ENCODE results near the gene AGPAT3.

AGPAT3 gene

DNA sequence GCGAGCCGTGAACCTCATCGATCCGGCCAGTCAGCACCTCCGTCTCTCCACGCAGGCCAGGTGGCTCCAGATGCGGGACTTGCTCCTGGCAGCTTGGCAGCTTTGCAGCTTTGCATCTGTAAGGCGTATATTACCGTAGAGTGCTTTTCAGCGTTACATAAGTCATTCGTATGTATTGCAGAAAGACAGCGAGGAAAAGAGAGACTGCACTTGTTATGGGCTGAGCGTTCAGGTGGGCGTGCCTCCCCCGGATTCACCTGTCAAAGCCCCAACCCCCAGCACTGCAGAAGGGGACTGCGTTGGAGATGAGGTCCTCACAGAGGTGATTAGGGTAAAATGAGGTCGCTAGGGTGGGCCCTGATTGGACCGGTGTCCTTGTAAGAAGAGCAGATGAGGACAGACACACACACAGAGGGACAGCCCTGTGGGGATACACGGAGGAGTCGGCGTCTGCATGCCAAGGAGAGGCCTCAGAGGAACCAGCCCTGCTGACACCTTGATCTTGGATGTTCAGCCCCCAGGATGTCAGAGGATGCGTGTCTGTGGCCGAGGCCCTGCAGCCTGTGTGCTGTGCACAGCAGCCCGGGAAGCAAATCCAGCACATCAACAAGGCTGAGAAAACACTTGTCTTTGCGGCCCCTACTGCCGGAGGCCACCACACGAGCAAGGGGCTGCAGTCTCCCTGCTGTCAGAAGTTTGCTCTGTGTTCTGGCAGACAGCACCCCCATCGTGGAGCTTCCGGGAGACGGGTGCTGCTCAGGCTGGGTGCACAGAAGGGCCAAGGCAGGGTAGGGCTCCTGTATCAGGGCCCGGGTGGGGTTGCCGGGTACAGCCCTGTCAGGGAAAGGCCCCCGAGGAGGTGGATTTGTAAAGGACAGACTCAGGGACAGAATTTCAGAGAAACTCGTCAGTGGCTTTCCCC, 10.9 kb upstream of the AGPAT3 start:
- Histone ChIP-seq H3K36me3 (ENCODE audit: control insufficient read depth, insufficient read depth, low read length) (no peaks in the 10 kb centered on the region), H3K9ac (ENCODE audit: low read depth, low read length) (no peak overlapping the region), H3K4me1 (ENCODE audit: control insufficient read depth, insufficient read depth, low read length) (no peaks in the 10 kb centered on the region), H3K27me3 (ENCODE audit: control insufficient read depth, insufficient read depth, low read length) (no peaks in the 10 kb centered on the region), H3K4me3 (ENCODE audit: low read depth, low read length) (no peak overlapping the region), H3K9me3 (ENCODE audit: control insufficient read depth, insufficient read depth, low read length) (no peaks in the 10 kb centered on the region)

DNA sequence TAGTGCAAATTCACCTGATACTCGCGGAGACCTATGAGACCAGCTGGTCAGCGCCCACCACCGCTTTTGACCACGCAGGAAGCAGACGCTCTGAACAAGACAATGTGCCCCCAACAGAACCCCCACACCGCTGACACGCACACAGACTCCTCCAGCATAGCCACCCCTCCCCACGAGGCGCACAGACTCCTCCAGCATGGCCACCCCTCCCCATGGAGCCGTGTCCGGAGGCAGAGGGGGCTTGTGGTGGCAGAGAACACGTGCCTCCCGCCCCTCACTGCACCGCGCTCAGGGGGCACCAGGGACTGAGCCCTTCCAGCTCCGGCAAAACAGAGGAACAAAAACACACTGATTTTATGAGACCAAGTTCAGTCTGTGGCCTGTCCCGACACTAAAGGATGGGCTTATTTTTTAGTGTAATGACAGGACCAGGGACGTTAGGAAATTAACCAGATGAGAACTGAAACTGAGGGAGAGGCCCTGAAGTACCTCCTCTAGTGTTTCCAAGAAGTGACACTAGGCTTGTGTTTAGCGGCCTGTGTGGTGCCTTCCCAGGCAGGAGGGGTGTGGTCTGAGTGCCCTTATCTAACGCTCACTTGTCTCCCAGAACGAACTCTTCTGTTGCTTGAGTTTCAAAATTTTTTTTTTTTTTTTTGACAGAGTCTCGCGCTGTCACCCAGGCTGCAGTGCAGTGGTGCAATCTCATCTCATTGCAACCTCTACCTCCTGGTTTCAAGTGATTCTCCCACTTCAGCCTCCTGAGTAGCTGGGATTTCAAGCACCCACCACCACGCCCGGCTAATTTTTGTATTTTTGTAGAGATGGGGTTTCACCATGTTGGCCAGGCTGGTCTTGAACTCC, 10.0 kb upstream of the AGPAT3 start:
- H3K36me3 ChIP-seq (ENCODE audit: control insufficient read depth, insufficient read depth, low read length): no peaks in the 10 kb centered on the region
- no peak overlapping the region for H3K9ac ChIP-seq (ENCODE audit: low read depth, low read length)

DNA sequence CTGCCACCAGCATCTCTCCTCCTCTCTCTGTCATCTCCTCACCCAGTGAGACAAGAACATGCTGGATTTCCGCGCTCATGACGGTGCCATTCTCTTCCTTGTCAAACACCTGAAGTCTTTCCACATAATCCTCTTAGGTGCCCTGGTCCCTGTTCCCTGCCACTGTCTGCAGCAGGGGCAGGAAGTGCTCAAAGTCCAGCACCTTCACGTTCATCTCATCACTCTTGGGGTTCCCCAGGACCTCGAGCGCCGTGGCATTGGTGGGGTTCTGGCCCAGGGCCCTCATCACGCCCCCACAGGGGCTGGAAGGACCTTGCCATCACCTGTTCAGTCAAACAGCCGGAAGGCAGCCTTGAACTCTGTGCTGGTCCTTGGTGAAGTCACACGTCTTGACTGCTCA, 9.1 kb upstream of the AGPAT3 start:
- Histone ChIP-seq H3K36me3 (ENCODE audit: control insufficient read depth, insufficient read depth, low read length) (no peaks in the 10 kb centered on the region), H3K27me3 (ENCODE audit: control insufficient read depth, insufficient read depth, low read length) (no peaks in the 10 kb centered on the region), H3K9me3 (ENCODE audit: control insufficient read depth, insufficient read depth, low read length) (no peaks in the 10 kb centered on the region), H3K9ac (ENCODE audit: low read depth, low read length) (no peak overlapping the region), H3K4me1 (ENCODE audit: control insufficient read depth, insufficient read depth, low read length) (no peaks in the 10 kb centered on the region), H3K4me3 (ENCODE audit: low read depth, low read length) (no peak overlapping the region)

More for the DNA sequence above, 10.0 kb upstream of the AGPAT3 start:
- Histone ChIP-seq H3K4me1 (ENCODE audit: control insufficient read depth, insufficient read depth, low read length) (no peaks in the 10 kb centered on the region), H3K27me3 (ENCODE audit: control insufficient read depth, insufficient read depth, low read length) (no peaks in the 10 kb centered on the region), H3K9me3 (ENCODE audit: control insufficient read depth, insufficient read depth, low read length) (no peaks in the 10 kb centered on the region), H3K4me3 (ENCODE audit: low read depth, low read length) (no peak overlapping the region)

DNA sequence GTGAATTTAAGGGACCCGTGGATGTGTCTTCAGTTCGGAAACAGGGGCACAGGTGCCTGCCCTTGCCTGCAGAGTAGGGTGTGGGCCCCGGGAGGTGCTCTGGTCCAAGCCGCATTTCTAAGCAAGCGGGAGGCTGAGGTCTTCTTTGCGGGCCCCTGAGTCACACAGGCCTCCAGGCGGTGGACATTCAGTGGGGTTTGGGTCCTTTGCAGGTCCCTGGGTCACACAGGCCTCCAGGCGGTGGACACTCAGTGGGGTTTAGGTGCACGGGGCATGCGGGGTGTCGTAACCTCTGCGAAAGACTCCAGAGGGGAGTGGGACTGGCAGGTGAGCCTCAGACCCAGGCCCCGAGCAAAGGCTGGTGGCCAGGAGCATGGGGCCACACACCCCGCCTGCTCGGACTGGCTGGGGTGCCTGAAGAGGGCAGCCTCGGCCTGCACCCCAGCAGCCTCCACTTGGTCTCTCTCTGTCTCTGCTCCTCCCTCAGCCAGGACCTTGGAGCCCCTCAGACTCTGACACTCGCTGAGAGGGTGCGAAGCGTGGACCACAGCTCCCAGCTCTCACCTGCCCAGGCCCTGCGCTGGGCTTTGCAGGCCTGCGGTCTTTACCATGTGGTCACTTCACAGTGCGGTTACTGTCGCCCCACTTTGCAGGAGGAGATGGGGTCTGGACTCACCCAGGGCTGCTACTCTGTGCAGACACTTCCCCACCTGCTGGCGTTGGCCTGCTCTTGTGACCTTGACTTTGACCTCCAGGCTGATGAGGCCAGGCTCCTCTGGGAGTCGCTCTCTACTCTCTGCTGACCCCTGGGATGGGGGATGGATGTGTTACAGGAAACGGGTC, 6.0 kb upstream of the AGPAT3 start:
- no peaks in the 10 kb centered on the region for H3K4me1 ChIP-seq (ENCODE audit: control insufficient read depth, insufficient read depth, low read length)
- H3K36me3 ChIP-seq (ENCODE audit: control insufficient read depth, insufficient read depth, low read length): no peaks in the 10 kb centered on the region
- peaks cover 5% of the 10 kb centered on the region for H3K27me3 ChIP-seq (ENCODE audit: control insufficient read depth, insufficient read depth, low read length)
- no peak overlapping the region for H3K4me3 ChIP-seq (ENCODE audit: low read depth, low read length)
- H3K9me3 ChIP-seq (ENCODE audit: control insufficient read depth, insufficient read depth, low read length): no peaks in the 10 kb centered on the region
- no peak overlapping the region for H3K9ac ChIP-seq (ENCODE audit: low read depth, low read length)

DNA sequence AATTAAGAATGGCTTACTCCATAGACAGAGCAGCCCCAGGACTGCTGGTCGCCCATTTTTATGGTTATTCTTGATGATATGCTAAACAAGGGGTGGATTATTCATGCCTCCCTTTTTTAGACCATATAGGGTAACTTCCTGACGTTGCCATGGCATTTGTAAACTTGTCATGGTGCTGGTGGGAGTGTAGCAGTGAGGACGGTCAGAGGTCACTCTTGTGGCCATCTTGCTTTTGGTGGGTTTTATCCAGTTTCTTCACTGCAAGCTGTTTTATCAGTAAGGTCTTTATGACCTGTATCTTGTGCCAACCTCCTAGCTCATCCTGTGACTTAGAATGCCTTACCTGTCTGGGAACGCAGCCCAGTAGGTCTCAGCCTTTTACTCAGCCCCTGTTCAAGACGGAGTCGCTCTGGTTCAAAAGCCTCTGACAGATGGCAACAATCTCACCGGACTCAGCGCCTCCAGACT, 5.2 kb upstream of the AGPAT3 start:
- no peak overlapping the region for H3K4me3 ChIP-seq (ENCODE audit: low read depth, low read length)
- H3K4me1 ChIP-seq (ENCODE audit: control insufficient read depth, insufficient read depth, low read length): no peaks in the 10 kb centered on the region
- H3K9me3 ChIP-seq (ENCODE audit: control insufficient read depth, insufficient read depth, low read length): no peaks in the 10 kb centered on the region
- H3K9ac ChIP-seq (ENCODE audit: low read depth, low read length): no peak overlapping the region
- no peaks in the 10 kb centered on the region for H3K36me3 ChIP-seq (ENCODE audit: control insufficient read depth, insufficient read depth, low read length)
- H3K27me3 ChIP-seq (ENCODE audit: control insufficient read depth, insufficient read depth, low read length): peaks cover 5% of the 10 kb centered on the region

DNA sequence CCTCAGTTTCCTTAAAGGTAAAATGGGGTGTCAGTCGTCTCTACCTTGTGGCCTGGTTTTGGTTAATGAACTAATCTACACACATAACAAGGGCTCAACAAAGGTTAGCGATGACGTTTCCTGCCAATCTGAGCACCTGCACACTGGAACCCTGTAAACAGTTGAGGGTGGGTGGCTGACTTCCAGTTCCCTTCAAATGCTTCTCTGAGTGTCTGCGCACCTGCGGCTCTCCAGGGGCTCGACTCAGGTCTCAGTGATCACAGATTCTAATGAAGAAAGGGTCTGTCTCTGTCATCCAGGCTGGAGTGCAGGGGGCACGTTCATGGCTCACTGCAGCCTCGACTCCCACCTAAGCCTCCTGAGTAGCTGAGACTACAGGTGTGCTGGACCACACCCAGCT, 3.3 kb upstream of the AGPAT3 start:
- Histone ChIP-seq H3K4me1 (ENCODE audit: control insufficient read depth, insufficient read depth, low read length) (peaks cover 3% of the 10 kb centered on the region), H3K4me3 (ENCODE audit: low read depth, low read length) (no peak overlapping the region), H3K36me3 (ENCODE audit: control insufficient read depth, insufficient read depth, low read length) (no peaks in the 10 kb centered on the region), H3K27me3 (ENCODE audit: control insufficient read depth, insufficient read depth, low read length) (peaks cover 5% of the 10 kb centered on the region), H3K9me3 (ENCODE audit: control insufficient read depth, insufficient read depth, low read length) (no peaks in the 10 kb centered on the region), H3K9ac (ENCODE audit: low read depth, low read length) (no peak overlapping the region)

DNA sequence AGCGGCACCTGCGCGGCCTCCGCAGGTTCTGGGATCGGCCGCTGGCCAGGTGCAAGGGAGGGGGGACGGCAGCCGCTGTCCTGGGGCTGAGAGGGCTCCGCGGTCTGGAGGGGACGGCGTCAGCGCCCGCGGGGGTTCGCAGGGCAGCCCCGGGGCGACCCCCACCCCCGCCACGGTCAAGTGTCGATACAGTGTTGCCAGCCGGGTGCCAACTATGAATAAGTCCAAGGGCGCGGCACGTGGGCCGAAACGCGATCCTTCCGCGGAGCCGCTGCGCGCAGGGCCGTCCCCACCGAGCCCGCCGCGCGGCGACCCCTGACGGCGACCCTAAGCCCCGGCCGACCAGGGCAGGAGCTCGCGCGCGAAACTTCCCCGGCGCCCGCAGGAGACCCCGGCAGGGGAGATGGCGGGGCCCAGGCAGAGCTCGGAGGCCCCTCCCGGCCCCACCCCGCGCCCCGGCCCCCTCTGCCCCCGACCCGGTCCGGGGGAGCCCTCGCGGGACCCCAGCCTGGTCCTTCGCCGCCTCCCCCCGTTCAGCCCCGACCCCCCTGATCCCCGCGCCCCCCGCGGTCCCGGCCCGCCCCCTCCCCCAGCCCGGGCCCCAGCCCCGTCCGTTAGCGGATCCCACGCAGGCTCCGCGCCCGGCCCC, 586 bp upstream of the AGPAT3 start:
- H3K36me3 ChIP-seq (ENCODE audit: control insufficient read depth, insufficient read depth, low read length): no peaks in the 10 kb centered on the region
- H3K9me3 ChIP-seq (ENCODE audit: control insufficient read depth, insufficient read depth, low read length): no peaks in the 10 kb centered on the region
- peaks cover 5% of the 10 kb centered on the region for H3K27me3 ChIP-seq (ENCODE audit: control insufficient read depth, insufficient read depth, low read length)
- H3K9ac ChIP-seq (ENCODE audit: low read depth, low read length): no peak overlapping the region
- H3K4me3 ChIP-seq (ENCODE audit: low read depth, low read length): peak overlapping the region; percentile 50
- H3K4me1 ChIP-seq (ENCODE audit: control insufficient read depth, insufficient read depth, low read length): peaks cover 4% of the 10 kb centered on the region

DNA sequence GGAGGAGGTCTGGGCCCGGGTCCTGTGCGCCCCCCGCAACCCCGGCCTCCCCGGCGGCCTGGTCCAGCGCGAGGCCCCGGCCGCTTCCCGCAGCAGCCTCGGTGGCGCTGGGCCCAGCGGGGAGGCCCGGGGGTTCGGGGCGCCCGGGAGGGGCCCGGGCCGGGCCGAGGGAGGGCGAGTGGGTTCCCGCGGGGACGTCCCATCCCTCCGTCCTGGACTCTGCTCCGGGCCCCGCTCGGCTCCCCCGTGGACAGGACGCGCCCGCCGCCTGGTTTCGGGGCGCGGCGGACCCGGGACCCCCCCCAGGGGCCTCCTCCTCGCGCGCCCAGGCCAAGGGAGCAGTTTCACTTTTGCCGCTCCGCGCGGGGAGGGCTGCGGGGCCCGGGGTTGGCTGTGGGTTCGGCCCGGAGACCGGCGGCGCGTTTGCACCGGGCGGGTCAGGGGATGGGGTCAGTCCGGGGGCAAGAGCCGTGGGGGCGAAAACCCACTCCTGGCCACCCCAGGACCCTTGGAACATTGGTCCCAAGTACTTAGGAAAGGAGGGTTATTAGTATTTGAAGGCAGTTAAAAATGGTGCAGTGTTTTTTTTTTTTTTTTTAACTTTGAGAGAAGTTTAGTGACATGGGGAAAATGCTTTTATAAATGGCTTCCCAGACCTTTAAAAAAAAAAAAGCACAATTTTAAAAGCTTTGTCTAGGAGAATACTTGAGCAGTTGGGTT, 677 bp downstream of the AGPAT3 start:
- peak overlapping the region; percentile 19 for H3K4me3 ChIP-seq (ENCODE audit: low read depth, low read length)
- peaks cover 4% of the 10 kb centered on the region for H3K4me1 ChIP-seq (ENCODE audit: control insufficient read depth, insufficient read depth, low read length)
- peaks cover 5% of the 10 kb centered on the region for H3K27me3 ChIP-seq (ENCODE audit: control insufficient read depth, insufficient read depth, low read length)
- H3K9me3 ChIP-seq (ENCODE audit: control insufficient read depth, insufficient read depth, low read length): no peaks in the 10 kb centered on the region
- no peak overlapping the region for H3K9ac ChIP-seq (ENCODE audit: low read depth, low read length)
- no peaks in the 10 kb centered on the region for H3K36me3 ChIP-seq (ENCODE audit: control insufficient read depth, insufficient read depth, low read length)

DNA sequence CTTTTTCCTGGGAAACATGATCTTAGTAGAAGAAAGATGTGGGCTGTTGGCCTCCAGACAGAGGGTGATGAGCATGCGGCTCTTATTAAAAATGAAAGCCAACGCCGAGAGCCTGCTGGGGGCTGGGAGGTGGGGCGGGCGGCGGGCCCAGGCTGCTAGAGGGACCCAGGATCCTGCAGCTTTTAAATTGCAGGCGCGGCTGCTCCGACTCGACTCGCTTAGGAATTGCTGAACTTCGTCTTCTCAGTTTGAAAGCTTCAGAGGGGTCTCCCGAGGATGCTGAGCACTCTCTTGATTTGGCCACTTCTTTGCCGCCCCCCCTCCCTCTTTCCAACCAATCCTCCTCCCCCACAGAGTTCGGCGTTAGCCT, 1.2 kb downstream of the AGPAT3 start:
- peaks cover 4% of the 10 kb centered on the region for H3K4me1 ChIP-seq (ENCODE audit: control insufficient read depth, insufficient read depth, low read length)
- H3K36me3 ChIP-seq (ENCODE audit: control insufficient read depth, insufficient read depth, low read length): no peaks in the 10 kb centered on the region
- H3K4me3 ChIP-seq (ENCODE audit: low read depth, low read length): peak overlapping the region; percentile 19
- no peaks in the 10 kb centered on the region for H3K9me3 ChIP-seq (ENCODE audit: control insufficient read depth, insufficient read depth, low read length)
- H3K27me3 ChIP-seq (ENCODE audit: control insufficient read depth, insufficient read depth, low read length): peaks cover 5% of the 10 kb centered on the region
- no peak overlapping the region for H3K9ac ChIP-seq (ENCODE audit: low read depth, low read length)

DNA sequence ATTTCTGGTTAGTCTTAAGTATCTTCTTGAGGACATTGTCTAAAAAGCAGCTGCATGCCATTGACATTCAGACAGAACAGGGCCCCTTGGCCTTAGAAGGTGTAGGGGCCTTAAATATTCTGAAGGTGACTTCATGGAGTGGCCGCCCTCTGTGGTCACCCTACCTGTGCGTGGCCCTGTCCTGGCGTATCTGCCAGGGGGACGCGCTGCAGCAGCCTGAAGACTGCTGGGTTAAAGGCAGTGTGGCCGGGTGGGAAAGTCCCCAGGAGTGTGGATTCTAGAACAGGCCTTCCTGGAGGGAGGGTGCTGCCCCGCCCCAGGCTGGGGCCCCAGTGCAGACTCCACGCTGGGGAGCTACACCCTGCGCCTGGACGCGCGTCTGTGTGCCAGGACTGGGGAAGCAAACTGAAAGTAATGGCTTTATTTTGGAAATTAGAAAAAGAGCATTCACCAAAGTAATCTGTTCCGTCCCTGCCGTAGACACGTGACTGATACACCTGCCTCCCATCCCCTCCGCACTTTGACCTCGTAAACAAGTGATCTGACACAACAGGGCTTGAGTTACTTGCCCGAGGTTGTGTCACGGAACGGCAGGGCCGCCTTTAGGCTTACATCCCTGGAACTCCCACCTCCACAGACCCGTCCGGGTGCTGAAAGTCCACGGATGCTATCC, 1.8 kb downstream of the AGPAT3 start:
- Histone ChIP-seq H3K27me3 (ENCODE audit: control insufficient read depth, insufficient read depth, low read length) (peaks cover 5% of the 10 kb centered on the region), H3K4me1 (ENCODE audit: control insufficient read depth, insufficient read depth, low read length) (peaks cover 4% of the 10 kb centered on the region), H3K4me3 (ENCODE audit: low read depth, low read length) (peak overlapping the region; percentile 19), H3K9me3 (ENCODE audit: control insufficient read depth, insufficient read depth, low read length) (no peaks in the 10 kb centered on the region), H3K9ac (ENCODE audit: low read depth, low read length) (no peak overlapping the region), H3K36me3 (ENCODE audit: control insufficient read depth, insufficient read depth, low read length) (no peaks in the 10 kb centered on the region)

Data from iPS-15b (cell line).